HEK293 (cell line): ENCODE data around the gene SMPD3.

Experiments used
- CTCF ChIA-PET: fragments of 350-600 bp; formaldehyde crosslinking; extraction: SDS; loops from one replicate; lab custom pipeline; 2021; ENCODE audit warnings: antibody characterized with exemption; lab: Yijun Ruan, JAX
- POLR2A ChIA-PET: fragments of 300-600 bp; formaldehyde crosslinking; extraction: SDS; loops from one replicate; lab custom pipeline; 2020; ENCODE audit warnings: antibody characterized with exemption, inconsistent platforms; lab: Yijun Ruan, JAX
- H3K27ac ChIP-seq: fragments of 200-500 bp; sonication (Bioruptor generic); 2 replicates; pipeline ENCODE4 v1.5.1; 2014; ENCODE audit warnings: low read depth, low read length, control low read depth, inconsistent platforms; ENCODE audit errors: extremely low read depth
- H3K36me3 ChIP-seq, 2 experiments: fragments of 200-500 bp in 1 of 2; sonication (Bioruptor generic) in 1 of 2; 1 replicate in 1 of 2; 2 replicates in 1 of 2; pipeline ENCODE4 v1.5.1; 2014 to 2017; ENCODE audit warnings: inconsistent platforms in 2 of 2, low read length in 2 of 2; ENCODE audit not compliant: control insufficient read depth in 2 of 2, insufficient read depth in 1 of 2
- H3K4me1 ChIP-seq: fragments of 200-500 bp; sonication (Bioruptor generic); 2 replicates; pipeline ENCODE4 v1.5.1; 2014; ENCODE audit warnings: mild to moderate bottlenecking, low read length, inconsistent platforms; ENCODE audit not compliant: control insufficient read depth, insufficient read depth
- H3K4me3 ChIP-seq: 2 replicates; pipeline ENCODE4 v1.5.1; 2011; ENCODE audit warnings: low read depth, mild to moderate bottlenecking, control low read depth, low read length, moderate library complexity
- H3K9me3 ChIP-seq: fragments of 200-500 bp; sonication (Bioruptor generic); 2 replicates; pipeline ENCODE4 v1.5.1; 2014; ENCODE audit warnings: low read depth, low read length, inconsistent platforms; ENCODE audit not compliant: control insufficient read depth, insufficient read depth
- AEBP2 ChIP-seq: fragments of 450-650 bp; formaldehyde crosslinking; IDR thresholded peaks from 2 replicates; pipeline ENCODE4 v1.5.1; 2016; ENCODE audit warnings: missing biosample characterization, missing genetic modification characterization, borderline replicate concordance
- CTCF ChIP-seq: fragments of 450-650 bp; formaldehyde crosslinking; IDR thresholded peaks from 2 replicates; pipeline ENCODE4 v1.5.1; 2016; ENCODE audit warnings: missing biosample characterization, missing genetic modification characterization
- EGR2 ChIP-seq: fragments of 450-650 bp; formaldehyde crosslinking; IDR thresholded peaks from 2 replicates; pipeline ENCODE4 v1.5.1; 2016; ENCODE audit warnings: low read depth, missing biosample characterization, missing genetic modification characterization
- HOXA7 ChIP-seq: sonication (generic); formaldehyde crosslinking; IDR thresholded peaks from 2 replicates; pipeline ENCODE4 v1.8.1; 2022; ENCODE audit warnings: missing genetic modification reagents, borderline replicate concordance
- KLF10 ChIP-seq: fragments of 450-650 bp; IDR thresholded peaks from 2 replicates; pipeline ENCODE4 v1.5.1; 2018; ENCODE audit warnings: missing biosample characterization, mild to moderate bottlenecking, missing genetic modification characterization
- PRDM1 ChIP-seq: fragments of 450-650 bp; formaldehyde crosslinking; IDR thresholded peaks from 2 replicates; pipeline ENCODE4; 2016; ENCODE audit warnings: missing biosample characterization, missing genetic modification characterization
- YY2 ChIP-seq: fragments of 450-650 bp; formaldehyde crosslinking; IDR thresholded peaks from 2 replicates; pipeline ENCODE4 v1.5.1; 2016; ENCODE audit warnings: missing biosample characterization, missing genetic modification characterization
- ZBTB21 ChIP-seq: fragments of 450-650 bp; formaldehyde crosslinking; IDR thresholded peaks from 2 replicates; pipeline ENCODE4 v1.5.1; 2017; ENCODE audit warnings: missing biosample characterization, missing genetic modification characterization
- ZNF140 ChIP-seq: fragments of 450-650 bp; formaldehyde crosslinking; IDR thresholded peaks from 2 replicates; pipeline ENCODE4 v1.5.1; 2016; ENCODE audit warnings: missing biosample characterization, missing genetic modification characterization
- ZNF157 ChIP-seq: fragments of 450-650 bp; formaldehyde crosslinking; IDR thresholded peaks from 2 replicates; pipeline ENCODE4 v1.5.1; 2016; ENCODE audit warnings: missing biosample characterization, missing genetic modification characterization
- ZNF18 ChIP-seq: fragments of 450-650 bp; formaldehyde crosslinking; IDR thresholded peaks from 2 replicates; pipeline ENCODE4 v1.5.1; 2016; ENCODE audit warnings: missing biosample characterization, missing genetic modification characterization
- ZNF184 ChIP-seq: fragments of 450-650 bp; IDR thresholded peaks from 2 replicates; pipeline ENCODE4 v1.5.1; 2018; ENCODE audit warnings: missing biosample characterization, mild to moderate bottlenecking, missing genetic modification characterization
- ZNF521 ChIP-seq: fragments of 450-650 bp; formaldehyde crosslinking; IDR thresholded peaks from 2 replicates; pipeline ENCODE4 v1.5.1; 2017; ENCODE audit warnings: missing biosample characterization, mild to moderate bottlenecking, missing genetic modification characterization
- ZNF660 ChIP-seq: fragments of 450-650 bp; IDR thresholded peaks from 2 replicates; pipeline ENCODE4 v1.5.1; 2018; ENCODE audit warnings: missing biosample characterization, mild to moderate bottlenecking, missing genetic modification characterization
- ZNF843 ChIP-seq: fragments of 450-650 bp; formaldehyde crosslinking; IDR thresholded peaks from 2 replicates; pipeline ENCODE4 v1.5.1; 2016; ENCODE audit warnings: missing biosample characterization, missing genetic modification characterization

SMPD3 gene

GRCh38 chr16:68373528-68374245 lies 74.6 kb downstream of the SMPD3 start:
- Histone ChIP-seq H3K4me1 (no peaks in the 10 kb centered on the region), H3K36me3 (no peaks in the 10 kb centered on the region), H3K4me3 (no peak overlapping the region), H3K9me3 (no peaks in the 10 kb centered on the region), H3K27ac (no peak overlapping the region)
- TF ChIP-seq EGR2: no peak
- POLR2A ChIA-PET: interaction anchor here (0.5 kb wide), 1 partner anchor 191 kb away, joined by 3 read pairs; no protein-coding TSS in a partner anchor
- CTCF ChIA-PET: interaction anchor here (0.9 to 1.6 kb wide), 3 partner anchors 9 to 137 kb away, joined by 3 to 7 read pairs (median 4); no protein-coding TSS in a partner anchor

- Histone ChIP-seq H3K9me3 (no peaks in the 10 kb centered on the region), H3K4me3 (no peak overlapping the region), H3K27ac (no peak overlapping the region), H3K4me1 (no peaks in the 10 kb centered on the region), H3K36me3 (no peaks in the 10 kb centered on the region)
- TF ChIP-seq PRDM1 (tag by site-specific recombination) (no peak), YY2 (tag by site-specific recombination) (no peak), HOXA7 (no peak), ZNF18 (no peak), KLF10 (tag by site-specific recombination) (no peak), ZNF140 (no peak)
- ChIA-PET POLR2A (no interaction called here), CTCF (interaction anchor here (0.7 to 1.4 kb wide), 3 partner anchors 8 to 27 kb away, joined by 3 to 4 read pairs (median 3); no protein-coding TSS in a partner anchor)
Measured at GRCh38 chr16:68372806-68373205, 75.5 kb downstream of the SMPD3 start.

GRCh38 chr16:68372381-68372720 lies 76.0 kb downstream of the SMPD3 start:
- no peak overlapping the region for H3K27ac ChIP-seq
- H3K36me3 ChIP-seq: no peaks in the 10 kb centered on the region
- TF ChIP-seq ZNF843 (tag by site-specific recombination) (no peak), ZNF521 (no peak), ZBTB21 (no peak), AEBP2 (tag by site-specific recombination) (no peak), CTCF (tag by site-specific recombination) (no peak), ZNF184 (tag by site-specific recombination) (no peak), ZNF660 (tag by site-specific recombination) (no peak), ZNF157 (tag by site-specific recombination) (no peak)
- H3K4me1 ChIP-seq: no peaks in the 10 kb centered on the region
- H3K4me3 ChIP-seq: no peak overlapping the region
- H3K9me3 ChIP-seq: no peaks in the 10 kb centered on the region
- POLR2A ChIA-PET: no interaction called here
- CTCF ChIA-PET: interaction anchor here (0.7 to 1.4 kb wide), 3 partner anchors 8 to 108 kb away, joined by 3 to 4 read pairs (median 3); partner anchors contain the start of gene SLC7A6
